RCC 7860 (cell line): ENCODE measurements around the gene CCDC91.
"Not testable (repeated sequence)": the region's sequence is repeated elsewhere in the genome, so short reads cannot be mapped to it uniquely, and the experiment has no call there.

Experiments
- DNase-seq: peaks from one replicate; pipeline ENCODE4 v3.0.0-alpha.2; 2015; ENCODE audit warnings: low spot score
- FAIRE-seq: peaks from 2 replicates; lab custom pipeline; 2012; peaks lifted over from hg19 to GRCh38; lab: Jason Lieb, UNC

Gene CCDC91

GRCh38 chr12:28278499-28278898, 88.2 kb downstream of the CCDC91 start:
- no peak for DNase-seq

GRCh38 chr12:28278960-28279359, 88.7 kb downstream of the CCDC91 start:
- DNase-seq (no peak), FAIRE-seq (no peak)

More at GRCh38 chr12:28278499-28278898, 88.2 kb downstream of the CCDC91 start:
- no peak for FAIRE-seq

GRCh38 chr12:28286352-28286751, 96.1 kb downstream of the CCDC91 start:
- DNase-seq, result no peak
- no peak for FAIRE-seq

- DNase-seq, result no peak
- FAIRE-seq, result no peak
Measured at GRCh38 chr12:28290262-28290661, 100.0 kb downstream of the CCDC91 start.

- FAIRE-seq, result no peak
- DNase-seq, result no peak
Measured at GRCh38 chr12:28292699-28293098, 102.4 kb downstream of the CCDC91 start.

- DNase-seq (no peak), FAIRE-seq (no peak)
Measured at GRCh38 chr12:28294300-28294699, 104.0 kb downstream of the CCDC91 start.

- FAIRE-seq, result no peak
- DNase-seq, result no peak
Measured at GRCh38 chr12:28296287-28296686, 106.0 kb downstream of the CCDC91 start.

- no peak for FAIRE-seq
- no peak for DNase-seq
Measured at GRCh38 chr12:28303192-28303591, 112.9 kb downstream of the CCDC91 start.

GRCh38 chr12:28306535-28306934, 116.3 kb downstream of the CCDC91 start:
- DNase-seq (no peak), FAIRE-seq (no peak)

GRCh38 chr12:28308891-28309290, 118.6 kb downstream of the CCDC91 start:
- DNase-seq (no peak), FAIRE-seq (no peak)

GRCh38 chr12:28313631-28314030, 123.4 kb downstream of the CCDC91 start:
- DNase-seq (no peak), FAIRE-seq (no peak)

- DNase-seq (no peak), FAIRE-seq (peak; percentile 30)
Measured at GRCh38 chr12:28316049-28316448, 125.8 kb downstream of the CCDC91 start.

- DNase-seq (no peak), FAIRE-seq (no peak)
Measured at GRCh38 chr12:28318273-28318672, 128.0 kb downstream of the CCDC91 start.

- no peak for FAIRE-seq
- DNase-seq, result no peak
Measured at GRCh38 chr12:28320353-28320752, 130.1 kb downstream of the CCDC91 start.

- no peak for FAIRE-seq
- DNase-seq, result no peak
Measured at GRCh38 chr12:28327722-28328121, 137.5 kb downstream of the CCDC91 start.

- no peak for FAIRE-seq
- DNase-seq, result no peak
Measured at GRCh38 chr12:28328967-28329366, 138.7 kb downstream of the CCDC91 start.

- not testable (repeated sequence) for FAIRE-seq, DNase-seq
Measured at GRCh38 chr12:28329727-28330126, 139.5 kb downstream of the CCDC91 start.

- not testable (repeated sequence) for DNase-seq, FAIRE-seq
Measured at GRCh38 chr12:28330232-28330631, 140.0 kb downstream of the CCDC91 start.

GRCh38 chr12:28331130-28331529, 140.9 kb downstream of the CCDC91 start:
- no peak for FAIRE-seq

GRCh38 chr12:28340261-28341045, 150.2 kb downstream of the CCDC91 start:
- no peak for FAIRE-seq
- no peak for DNase-seq

More at GRCh38 chr12:28331130-28331529, 140.9 kb downstream of the CCDC91 start:
- no peak for DNase-seq

- no peak for FAIRE-seq
Measured at GRCh38 chr12:28343713-28344112, 153.5 kb downstream of the CCDC91 start.

GRCh38 chr12:28346567-28346966, 156.3 kb downstream of the CCDC91 start:
- FAIRE-seq (no peak), DNase-seq (no peak)

More at GRCh38 chr12:28343713-28344112, 153.5 kb downstream of the CCDC91 start:
- DNase-seq, result no peak

GRCh38 chr12:28349196-28349595, 158.9 kb downstream of the CCDC91 start:
- DNase-seq (no peak), FAIRE-seq (no peak)
